ENCODE results near the gene H1-8. TPM values are rescaled to one million over a fixed set of nuclear protein-coding genes. Genes with fewer than 3 reads are reported as not detected.

H1-8 gene
- total RNA-seq, 2 experiments from 2014 or later, result not detected

- CTCF ChIA-PET, result interaction anchor here (0.6 kb wide), 1 partner anchor 1937 kb away, joined by 3 read pairs; no protein-coding TSS in a partner anchor
- Mint-ChIP-seq H3K4me1 (peaks cover 18% of the 10 kb centered on the region), H3K9me3 (ENCODE audit: low read depth) (no peaks in the 10 kb centered on the region), H3K27ac (no peak overlapping the region), H3K4me3 (no peak overlapping the region), H3K36me3 (ENCODE audit: low read depth) (no peaks in the 10 kb centered on the region), H3K27me3 (no peaks in the 10 kb centered on the region)
- intact Hi-C loops (cut with DNase I, micrococcal nuclease), result no loop called here
- ATAC-seq (no peak), DNase-seq (no peak)
- POLR2A ChIA-PET, result no interaction called here
These were observed 28.9 kb downstream of the H1-8 start for GRCh38 chr3:129571605-129572547.

GRCh38 chr3:129572603-129573002, 29.6 kb downstream of the H1-8 start:
- intact Hi-C loops (cut with DNase I, micrococcal nuclease), result no loop called here
- CTCF ChIA-PET, result no interaction called here
- Mint-ChIP-seq H3K27ac (no peak overlapping the region), H3K27me3 (no peaks in the 10 kb centered on the region), H3K4me3 (no peak overlapping the region), H3K9me3 (ENCODE audit: low read depth) (no peaks in the 10 kb centered on the region), H3K36me3 (ENCODE audit: low read depth) (no peaks in the 10 kb centered on the region), H3K4me1 (peaks cover 20% of the 10 kb centered on the region)
- no peak for ATAC-seq
- DNase-seq, result no peak
- POLR2A ChIA-PET, result no interaction called here

GRCh38 chr3:129573493-129573892, 30.5 kb downstream of the H1-8 start:
- Mint-ChIP-seq H3K4me3 (no peak overlapping the region), H3K27ac (no peak overlapping the region), H3K36me3 (ENCODE audit: low read depth) (no peaks in the 10 kb centered on the region), H3K4me1 (peaks cover 25% of the 10 kb centered on the region), H3K9me3 (ENCODE audit: low read depth) (no peaks in the 10 kb centered on the region), H3K27me3 (no peaks in the 10 kb centered on the region)
- ChIA-PET POLR2A (no interaction called here), CTCF (no interaction called here)
- no peak for DNase-seq
- intact Hi-C loops (cut with DNase I, micrococcal nuclease), result no loop called here
- ATAC-seq, result no peak

GRCh38 chr3:129574206-129574605, 31.2 kb downstream of the H1-8 start:
- no peaks in the 10 kb centered on the region for H3K27me3 Mint-ChIP-seq
- intact Hi-C loops (cut with DNase I, micrococcal nuclease), result no loop called here
- POLR2A ChIA-PET, result no interaction called here
- H3K27ac Mint-ChIP-seq, result no peak overlapping the region
- CTCF ChIA-PET, result no interaction called here
- ATAC-seq (no peak), DNase-seq (no peak)
- no peaks in the 10 kb centered on the region for H3K9me3 Mint-ChIP-seq (ENCODE audit: low read depth)
- H3K36me3 Mint-ChIP-seq (ENCODE audit: low read depth), result no peaks in the 10 kb centered on the region
- H3K4me1 Mint-ChIP-seq, result peaks cover 25% of the 10 kb centered on the region
- no peak overlapping the region for H3K4me3 Mint-ChIP-seq

GRCh38 chr3:129575233-129575996, 32.4 kb downstream of the H1-8 start:
- DNase-seq, result no peak
- Mint-ChIP-seq H3K27ac (no peak overlapping the region), H3K4me1 (peaks cover 25% of the 10 kb centered on the region), H3K36me3 (ENCODE audit: low read depth) (no peaks in the 10 kb centered on the region), H3K27me3 (no peaks in the 10 kb centered on the region), H3K4me3 (no peak overlapping the region), H3K9me3 (ENCODE audit: low read depth) (no peaks in the 10 kb centered on the region)
- ChIA-PET CTCF (interaction anchor here (0.6 kb wide), 1 partner anchor 125 kb away, joined by 3 read pairs; no protein-coding TSS in a partner anchor), POLR2A (no interaction called here)
- intact Hi-C loops (cut with DNase I, micrococcal nuclease), result no loop called here
- ATAC-seq, result no peak

GRCh38 chr3:129575997-129576384, 33.0 kb downstream of the H1-8 start:
- H3K36me3 Mint-ChIP-seq (ENCODE audit: low read depth), result no peaks in the 10 kb centered on the region
- no peak for ATAC-seq
- H3K27ac Mint-ChIP-seq, result peak overlapping the region; percentile 6
- no peaks in the 10 kb centered on the region for H3K27me3 Mint-ChIP-seq
- intact Hi-C loops (cut with DNase I, micrococcal nuclease), result no loop called here
- POLR2A ChIA-PET, result no interaction called here
- DNase-seq, result no peak
- H3K4me1 Mint-ChIP-seq, result peaks cover 25% of the 10 kb centered on the region
- no peak overlapping the region for H3K4me3 Mint-ChIP-seq
- CTCF ChIA-PET, result interaction anchor here (0.6 kb wide), 1 partner anchor 126 kb away, joined by 3 read pairs; no protein-coding TSS in a partner anchor
- H3K9me3 Mint-ChIP-seq (ENCODE audit: low read depth), result no peaks in the 10 kb centered on the region

GRCh38 chr3:129576514-129577352, 33.8 kb downstream of the H1-8 start:
- Mint-ChIP-seq H3K4me1 (peaks cover 25% of the 10 kb centered on the region), H3K4me3 (no peak overlapping the region), H3K36me3 (ENCODE audit: low read depth) (no peaks in the 10 kb centered on the region), H3K9me3 (ENCODE audit: low read depth) (no peaks in the 10 kb centered on the region), H3K27me3 (no peaks in the 10 kb centered on the region), H3K27ac (no peak overlapping the region)
- intact Hi-C loops (cut with DNase I, micrococcal nuclease), result no loop called here
- ChIA-PET POLR2A (no interaction called here), CTCF (interaction anchor here (0.7 to 1.2 kb wide), 2 partner anchors 10 to 361 kb away, joined by 3 read pairs; no protein-coding TSS in a partner anchor)
- ATAC-seq, result peak; percentile 74
- DNase-seq, result peak; percentile 56

- Mint-ChIP-seq H3K4me1 (peaks cover 25% of the 10 kb centered on the region), H3K27ac (no peak overlapping the region)
- no peak for DNase-seq
These were observed 34.4 kb downstream of the H1-8 start for GRCh38 chr3:129577366-129577765.

GRCh38 chr3:129577925-129578786, 35.2 kb downstream of the H1-8 start:
- H3K4me3 Mint-ChIP-seq, result no peak overlapping the region
- no peak overlapping the region for H3K27ac Mint-ChIP-seq
- intact Hi-C loops (cut with DNase I, micrococcal nuclease), result no loop called here
- DNase-seq (no peak), ATAC-seq (peak; percentile 14)
- ChIA-PET CTCF (no interaction called here), POLR2A (no interaction called here)
- no peaks in the 10 kb centered on the region for H3K9me3 Mint-ChIP-seq (ENCODE audit: low read depth)
- H3K36me3 Mint-ChIP-seq (ENCODE audit: low read depth), result no peaks in the 10 kb centered on the region
- H3K27me3 Mint-ChIP-seq, result no peaks in the 10 kb centered on the region
- peaks cover 25% of the 10 kb centered on the region for H3K4me1 Mint-ChIP-seq

More at GRCh38 chr3:129577366-129577765, 34.4 kb downstream of the H1-8 start:
- POLR2A ChIA-PET, result no interaction called here
- CTCF ChIA-PET, result interaction anchor here (1.2 kb wide), 1 partner anchor 10 kb away, joined by 3 read pairs; no protein-coding TSS in a partner anchor
- no peaks in the 10 kb centered on the region for H3K9me3 Mint-ChIP-seq (ENCODE audit: low read depth)
- intact Hi-C loops (cut with DNase I, micrococcal nuclease), result no loop called here
- no peaks in the 10 kb centered on the region for H3K36me3 Mint-ChIP-seq (ENCODE audit: low read depth)
- H3K4me3 Mint-ChIP-seq, result no peak overlapping the region
- ATAC-seq, result no peak
- no peaks in the 10 kb centered on the region for H3K27me3 Mint-ChIP-seq

GRCh38 chr3:129579991-129580390, 37.0 kb downstream of the H1-8 start:
- CTCF ChIA-PET, result no interaction called here
- POLR2A ChIA-PET, result no interaction called here
- H3K9me3 Mint-ChIP-seq (ENCODE audit: low read depth), result no peaks in the 10 kb centered on the region
- DNase-seq (no peak), ATAC-seq (no peak)
- H3K36me3 Mint-ChIP-seq (ENCODE audit: low read depth), result no peaks in the 10 kb centered on the region
- H3K27me3 Mint-ChIP-seq, result no peaks in the 10 kb centered on the region
- intact Hi-C loops (cut with DNase I, micrococcal nuclease), result no loop called here
- H3K4me1 Mint-ChIP-seq, result peaks cover 25% of the 10 kb centered on the region
- no peak overlapping the region for H3K27ac Mint-ChIP-seq
- no peak overlapping the region for H3K4me3 Mint-ChIP-seq

Measured in activated CD4-positive, alpha-beta T cell treated with anti-CD3 and anti-CD28 coated beads for 36 hours (primary cell).